KMS-11 (cell line): ENCODE results near the gene ADGRG2.
A peak's percentile ranks its signal among the peaks of the same experiment; 100 is the strongest.

Source experiments
- H2AFZ ChIP-seq: fragments of 200-600 bp; sonication (generic); 2 replicates; pipeline ENCODE4 v1.6.1; 2016; ENCODE audit warnings: antibody characterized with exemption, mixed run types, low read depth
- H3K27ac ChIP-seq: fragments of 200-600 bp; sonication (generic); 2 replicates; pipeline ENCODE4 v1.6.1; 2016; ENCODE audit warnings: mild to moderate bottlenecking, mixed run types
- H3K27me3 ChIP-seq: fragments of 200-600 bp; sonication (generic); 2 replicates; pipeline ENCODE4 v1.6.1; 2017; ENCODE audit warnings: mild to moderate bottlenecking, low read depth, mixed run types, moderate library complexity; ENCODE audit not compliant: insufficient read depth
- H3K36me3 ChIP-seq: fragments of 200-600 bp; sonication (generic); 2 replicates; pipeline ENCODE4 v1.6.1; 2017; ENCODE audit warnings: mild to moderate bottlenecking, mixed run types; ENCODE audit not compliant: insufficient read depth
- H3K4me1 ChIP-seq: fragments of 200-600 bp; sonication (generic); 2 replicates; pipeline ENCODE4 v1.6.1; 2016; ENCODE audit warnings: mild to moderate bottlenecking, low read depth, mixed run types; ENCODE audit not compliant: poor library complexity, severe bottlenecking
- H3K4me2 ChIP-seq: fragments of 200-600 bp; sonication (generic); 2 replicates; pipeline ENCODE4 v1.7.0; 2016; ENCODE audit warnings: mild to moderate bottlenecking, mixed run types
- H3K4me3 ChIP-seq: fragments of 200-600 bp; sonication (generic); IDR thresholded peaks from 2 replicates; pipeline ENCODE4 v1.6.1; 2017; ENCODE audit warnings: low read depth, low read length, mixed read lengths; ENCODE audit not compliant: insufficient read depth
- H3K79me2 ChIP-seq: fragments of 200-600 bp; sonication (generic); 2 replicates; pipeline ENCODE4 v1.6.1; 2016; ENCODE audit warnings: low read depth, mixed run types; ENCODE audit not compliant: insufficient read depth
- H3K9ac ChIP-seq: fragments of 200-600 bp; sonication (generic); 2 replicates; pipeline ENCODE4 v1.6.1; 2016; ENCODE audit warnings: mild to moderate bottlenecking, mixed run types
- H4K20me1 ChIP-seq: fragments of 200-600 bp; sonication (generic); 2 replicates; pipeline ENCODE4 v1.6.1; 2016; ENCODE audit warnings: mild to moderate bottlenecking, mixed run types; ENCODE audit not compliant: insufficient read depth
- CTCF ChIP-seq: fragments of 200-600 bp; sonication (generic); conservative IDR thresholded peaks from 2 replicates; pipeline ENCODE4 v1.6.1; 2017; ENCODE audit warnings: low read depth, mild to moderate bottlenecking, antibody characterized with exemption, low read length, moderate library complexity, mixed read lengths

Gene ADGRG2

GRCh38 chrX:18994713-18995112 lies 127.6 kb downstream of the ADGRG2 start:
- Histone ChIP-seq H4K20me1 (no peaks in the 10 kb centered on the region), H2AFZ (no peak overlapping the region), H3K4me3 (no peak overlapping the region), H3K4me1 (no peaks in the 10 kb centered on the region), H3K4me2 (no peak overlapping the region), H3K27me3 (no peaks in the 10 kb centered on the region), H3K36me3 (no peaks in the 10 kb centered on the region), H3K9ac (no peak overlapping the region), H3K27ac (no peak overlapping the region), H3K79me2 (no peaks in the 10 kb centered on the region)
- no peak for TF ChIP-seq CTCF

GRCh38 chrX:18992829-18993228 lies 129.4 kb downstream of the ADGRG2 start:
- H3K36me3 ChIP-seq = no peaks in the 10 kb centered on the region
- no peak overlapping the region for H2AFZ ChIP-seq
- no peak for TF ChIP-seq CTCF
- no peaks in the 10 kb centered on the region for H3K27me3 ChIP-seq
- H4K20me1 ChIP-seq = no peaks in the 10 kb centered on the region
- H3K4me2 ChIP-seq = no peak overlapping the region
- H3K4me3 ChIP-seq = no peak overlapping the region
- no peaks in the 10 kb centered on the region for H3K4me1 ChIP-seq
- no peak overlapping the region for H3K27ac ChIP-seq
- no peaks in the 10 kb centered on the region for H3K79me2 ChIP-seq
- H3K9ac ChIP-seq = no peak overlapping the region

- H4K20me1 ChIP-seq = no peaks in the 10 kb centered on the region
- TF ChIP-seq CTCF = no peak; the same call in 1 of the 2 replicates
- peak overlapping the region; percentile 68; the same call in 1 of the 2 replicates for H3K27ac ChIP-seq
- H3K4me3 ChIP-seq = no peak overlapping the region
- H3K27me3 ChIP-seq = no peaks in the 10 kb centered on the region
- H3K4me2 ChIP-seq = peak overlapping the region; percentile 91
- peak overlapping the region; percentile 82 for H2AFZ ChIP-seq
- H3K4me1 ChIP-seq = peaks cover 10% of the 10 kb centered on the region
- H3K36me3 ChIP-seq = no peaks in the 10 kb centered on the region
- H3K79me2 ChIP-seq = no peaks in the 10 kb centered on the region
- peak overlapping the region; percentile 79; the same call in 1 of the 2 replicates for H3K9ac ChIP-seq
These were observed 137.2 kb downstream of the ADGRG2 start for GRCh38 chrX:18985186-18985435.

- Histone ChIP-seq H2AFZ (peak overlapping the region; percentile 82), H4K20me1 (no peaks in the 10 kb centered on the region), H3K4me3 (no peak overlapping the region), H3K36me3 (no peaks in the 10 kb centered on the region), H3K27me3 (no peaks in the 10 kb centered on the region), H3K27ac (peak overlapping the region; percentile 68), H3K79me2 (no peaks in the 10 kb centered on the region), H3K9ac (peak overlapping the region; percentile 79), H3K4me2 (peak overlapping the region; percentile 91), H3K4me1 (peaks cover 10% of the 10 kb centered on the region)
- peak; percentile 55 for TF ChIP-seq CTCF
These were observed 137.7 kb downstream of the ADGRG2 start for GRCh38 chrX:18984381-18985185.
